Activated CD4-positive, alpha-beta T cell treated with anti-CD3 and anti-CD28 coated beads, Interleukin-2, amount 50 U/mL, for 4 hours (primary cell): ENCODE measurements around the gene PLA1A.
"Not testable (repeated sequence)": the region's sequence is repeated elsewhere in the genome, so short reads cannot be mapped to it uniquely, and the experiment has no call there.

ENCODE experiments used
- DNase-seq, 2 experiments: peaks; one replicate each; pipeline ENCODE4 v3.0.0-alpha.2; 2020

Gene PLA1A

DNA sequence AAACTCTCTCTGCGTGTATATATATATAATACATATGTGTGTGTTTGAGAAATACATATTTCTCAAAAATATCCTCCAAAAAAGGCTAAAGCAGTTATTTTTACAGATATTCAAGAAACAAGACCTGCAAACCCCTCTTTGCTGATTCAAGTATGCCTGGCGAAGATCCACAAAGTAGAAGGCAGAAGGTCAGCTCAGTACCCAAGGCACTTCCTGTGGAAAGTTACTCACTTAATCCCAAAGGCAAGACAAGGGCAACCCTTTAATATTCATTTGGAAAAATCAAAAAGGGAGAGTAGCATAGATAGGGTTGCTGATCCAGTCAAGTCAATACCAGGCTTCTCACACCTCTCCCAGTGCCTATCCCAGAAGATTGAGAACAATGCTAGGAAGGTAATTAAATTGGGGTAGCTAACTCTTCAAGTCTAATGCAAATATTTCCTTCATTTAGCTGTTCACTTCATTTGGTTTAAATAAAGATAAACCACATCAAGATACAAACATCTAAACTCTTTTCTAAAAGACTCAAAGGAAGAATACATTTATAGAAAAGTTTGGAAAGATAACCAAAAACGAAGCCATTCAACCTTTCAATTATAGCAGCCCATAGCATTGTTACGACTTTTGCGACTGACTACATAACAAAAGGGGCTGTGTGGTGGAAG, 72.4 kb downstream of the PLA1A start:
- DNase-seq: no peak

DNA sequence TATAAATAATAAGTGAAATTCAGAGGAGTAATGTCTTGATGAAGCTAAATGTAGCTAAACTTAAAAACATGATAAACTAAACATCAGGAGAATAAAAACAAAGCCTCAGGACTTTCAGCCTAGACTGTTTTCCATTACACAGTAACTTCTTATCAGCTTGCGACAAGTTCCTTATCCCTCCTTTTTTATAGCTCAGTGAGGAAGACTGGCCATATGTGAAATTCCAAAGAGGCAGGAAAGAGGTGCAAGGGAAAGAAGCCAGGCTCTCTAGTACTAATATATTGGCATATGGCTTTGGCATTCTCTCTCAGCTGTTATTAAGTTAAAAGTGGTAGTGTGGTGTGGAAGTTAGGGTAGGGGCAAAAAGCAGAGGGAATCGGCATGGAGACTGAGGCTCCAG, 75.1 kb downstream of the PLA1A start:
- DNase-seq: no peak

DNA sequence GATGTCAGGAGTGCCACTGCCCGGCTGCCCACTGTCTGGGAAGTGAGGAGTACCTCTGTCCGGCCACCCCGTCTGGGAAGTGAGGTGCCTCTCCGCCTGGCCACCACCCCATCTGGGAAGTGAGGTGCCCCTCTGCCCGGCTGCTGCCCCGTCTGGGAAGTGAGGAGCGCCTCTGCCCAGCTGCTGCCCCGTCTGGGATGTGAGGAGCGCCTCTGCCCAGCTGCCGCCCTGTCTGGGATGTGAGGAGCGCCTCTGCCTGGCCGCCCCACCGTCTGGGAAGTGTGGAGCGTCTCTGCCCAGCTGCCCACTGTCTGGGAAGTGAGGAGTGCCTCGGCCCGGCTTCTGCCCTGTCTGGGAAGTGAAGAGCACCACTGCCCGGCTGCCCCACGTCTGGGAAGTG, 76.2 kb downstream of the PLA1A start:
- peak in 1 of 2 experiments; percentile 1 for DNase-seq

DNA sequence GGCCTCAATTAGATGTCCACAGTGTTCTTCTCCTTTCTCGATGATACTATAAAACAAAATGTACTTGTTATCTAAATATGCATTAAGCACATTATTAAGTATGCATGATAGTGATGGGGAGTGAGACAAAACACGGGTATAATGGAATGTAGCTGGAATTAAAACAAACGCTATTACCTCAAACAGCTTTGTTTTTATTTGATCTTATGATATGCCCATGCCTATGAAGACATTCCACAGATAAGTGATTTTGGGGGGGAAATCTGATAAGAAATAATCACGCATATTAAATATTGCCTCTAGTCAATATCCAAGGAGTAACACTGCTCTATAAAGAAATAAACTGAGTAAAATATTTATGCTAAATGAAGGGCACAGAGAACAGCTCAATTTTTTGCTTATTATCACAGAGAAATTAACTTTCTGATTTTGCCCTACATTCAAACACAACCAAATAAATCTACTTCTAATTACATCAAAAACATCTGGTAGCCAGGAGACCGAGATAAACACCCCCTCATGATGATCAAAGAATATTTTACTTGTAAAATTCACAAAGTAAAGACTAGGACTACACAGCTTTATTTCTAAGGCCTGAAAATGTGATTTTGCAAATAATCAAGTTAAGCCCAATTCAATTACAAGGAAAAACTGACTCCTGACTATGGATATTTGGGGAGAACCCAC, 77.6 kb downstream of the PLA1A start:
- no peak for DNase-seq

DNA sequence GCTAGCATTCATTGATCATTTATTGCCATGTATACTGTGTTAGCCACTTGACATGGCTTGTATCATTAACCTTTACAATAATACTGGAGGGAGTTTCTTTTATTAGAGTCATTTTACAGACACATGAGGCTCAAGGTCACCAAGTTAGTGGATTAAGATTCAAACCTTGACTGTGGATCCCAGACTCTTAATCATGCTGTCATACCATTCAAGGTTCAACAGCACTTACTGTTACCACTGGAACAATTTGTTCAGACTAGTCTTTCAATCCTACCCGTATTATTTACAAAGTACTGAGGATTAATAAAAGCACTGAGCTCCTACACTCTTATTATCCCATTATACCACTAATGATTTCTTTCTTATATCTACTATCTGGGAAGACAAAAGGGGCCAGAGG, 78.3 kb downstream of the PLA1A start:
- DNase-seq: no peak

GRCh38 chr3:119676771-119677640, 79.3 kb downstream of the PLA1A start, which contains the start of gene COX17:
Gene COX17, minus strand, starts transcription at chr3:119677406. Its CDS starts 96 bp downstream, at chr3:119677310.
- peak; percentile 92 to 95 for DNase-seq

GRCh38 chr3:119677641-119677934, 79.9 kb downstream of the PLA1A start:
- no peak for DNase-seq

- DNase-seq: not testable (repeated sequence)
These were observed 80.5 kb downstream of the PLA1A start for GRCh38 chr3:119678209-119678608.
